Measurements from ENCODE around the gene RC3H1.
"Not testable (repeated sequence)": the region's sequence is repeated elsewhere in the genome, so short reads cannot be mapped to it uniquely, and the experiment has no call there.

The RC3H1 gene

GRCh38 chr1:174022976-174023277, 770 bp upstream of the RC3H1 start:
- in situ Hi-C loops (cut with MboI; ENCODE audit: low sequenced_read_pairs) = no loop called here

DNA sequence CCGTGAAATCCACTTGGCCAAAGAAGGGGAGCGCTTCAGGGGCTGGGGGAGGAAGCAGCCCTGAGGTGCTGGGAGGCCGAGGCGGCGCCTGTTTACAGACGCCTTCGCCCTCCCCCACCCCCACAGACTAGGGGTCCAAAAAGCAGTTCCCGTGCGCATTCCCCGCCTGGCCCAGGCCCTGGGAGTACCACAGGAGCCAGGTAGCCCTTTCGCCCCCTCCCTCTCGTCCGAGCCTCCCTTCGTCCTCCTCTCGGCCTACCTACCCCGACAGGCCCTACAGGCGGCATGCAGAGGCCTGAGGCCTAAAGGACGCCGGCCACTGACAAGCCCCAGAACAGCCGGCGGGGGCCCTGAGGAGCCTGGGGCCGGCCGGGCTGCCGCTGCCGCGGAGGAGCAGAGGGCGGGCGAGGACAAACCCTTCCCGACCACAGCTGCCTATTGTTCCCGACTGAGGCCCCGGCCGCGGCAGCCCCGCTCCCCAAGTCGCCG, 522 bp downstream of the RC3H1 start:
- in situ Hi-C loops (cut with MboI; ENCODE audit: low sequenced_read_pairs) = no loop called here

GRCh38 chr1:174018565-174018964, 3.6 kb downstream of the RC3H1 start:
- in situ Hi-C loops (cut with MboI; ENCODE audit: low sequenced_read_pairs) = no loop called here

GRCh38 chr1:174017231-174017970, 4.8 kb downstream of the RC3H1 start:
- in situ Hi-C loops (cut with MboI; ENCODE audit: low sequenced_read_pairs) = no loop called here

DNA sequence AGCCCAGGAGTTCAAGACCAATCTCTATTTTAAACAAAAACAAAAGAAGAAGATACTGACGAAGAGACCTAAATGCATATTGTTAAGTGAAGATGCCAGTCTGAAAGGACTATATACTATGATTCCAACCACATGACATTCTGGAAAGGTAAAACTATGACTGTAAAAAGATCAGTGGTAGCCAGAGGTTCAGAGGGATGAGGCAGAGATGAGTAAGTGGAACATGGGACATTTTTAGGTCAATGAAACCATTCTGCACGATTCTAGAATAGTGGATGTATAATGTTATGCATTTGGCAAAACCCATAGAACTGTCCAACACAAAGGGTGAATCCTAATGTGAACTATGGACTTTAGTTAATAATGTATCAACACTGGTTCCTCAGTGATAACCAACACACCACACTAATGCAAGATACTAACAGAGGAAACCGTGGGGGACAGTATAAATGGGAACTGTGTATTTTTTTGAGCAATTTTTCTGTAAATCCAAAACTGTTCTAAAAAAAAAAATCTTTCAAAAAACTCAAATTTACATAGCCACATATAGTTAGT, 8.2 kb downstream of the RC3H1 start:
- in situ Hi-C loops (cut with MboI; ENCODE audit: low sequenced_read_pairs) = no loop called here

- in situ Hi-C loops (cut with MboI; ENCODE audit: low sequenced_read_pairs) = no loop called here
Measured at GRCh38 chr1:174008979-174009378, 13.2 kb downstream of the RC3H1 start.

DNA sequence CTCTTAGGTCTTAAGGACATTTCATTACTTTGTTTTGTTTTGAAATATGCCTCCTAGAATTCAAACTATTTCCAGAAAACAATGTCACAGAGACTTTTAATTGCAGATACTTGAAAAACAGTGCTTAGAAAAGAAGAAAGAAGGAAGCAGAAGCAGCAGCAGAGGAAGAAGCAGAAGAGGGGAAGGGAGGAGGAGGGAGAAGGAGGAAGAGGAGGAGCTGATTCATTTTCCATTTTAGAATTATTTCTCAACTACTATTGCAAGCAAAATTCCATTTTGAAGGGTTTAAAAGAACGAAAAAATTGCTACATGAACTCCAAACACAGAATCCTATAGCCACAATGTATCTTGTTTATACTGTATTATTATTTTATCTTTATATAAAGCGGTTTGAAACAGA, 13.9 kb downstream of the RC3H1 start:
- in situ Hi-C loops (cut with MboI; ENCODE audit: low sequenced_read_pairs) = no loop called here

DNA sequence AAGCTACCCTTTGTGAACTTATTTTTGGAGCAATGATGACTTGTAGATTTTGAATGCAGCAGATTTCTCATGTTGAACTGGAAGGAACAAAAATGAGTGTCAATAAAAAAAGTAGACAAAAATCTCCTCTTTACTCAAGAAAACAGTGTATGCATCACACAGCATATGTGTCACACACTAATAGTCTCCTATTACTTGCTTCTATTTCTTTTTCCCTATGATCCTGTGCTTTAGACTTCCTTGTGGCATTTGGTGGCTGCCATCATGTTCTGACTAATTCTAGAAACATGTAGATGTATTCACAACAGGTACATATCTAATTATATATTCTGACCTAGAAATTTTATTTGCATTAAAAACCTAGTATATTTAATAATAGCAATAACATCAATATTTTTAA, 14.3 kb downstream of the RC3H1 start:
- in situ Hi-C loops (cut with MboI; ENCODE audit: low sequenced_read_pairs) = no loop called here

GRCh38 chr1:174005032-174005431, 17.1 kb downstream of the RC3H1 start:
- in situ Hi-C loops (cut with MboI; ENCODE audit: low sequenced_read_pairs) = no loop called here

- in situ Hi-C loops (cut with MboI; ENCODE audit: low sequenced_read_pairs) = no loop called here
Measured at GRCh38 chr1:174003867-174004266, 18.3 kb downstream of the RC3H1 start.

DNA sequence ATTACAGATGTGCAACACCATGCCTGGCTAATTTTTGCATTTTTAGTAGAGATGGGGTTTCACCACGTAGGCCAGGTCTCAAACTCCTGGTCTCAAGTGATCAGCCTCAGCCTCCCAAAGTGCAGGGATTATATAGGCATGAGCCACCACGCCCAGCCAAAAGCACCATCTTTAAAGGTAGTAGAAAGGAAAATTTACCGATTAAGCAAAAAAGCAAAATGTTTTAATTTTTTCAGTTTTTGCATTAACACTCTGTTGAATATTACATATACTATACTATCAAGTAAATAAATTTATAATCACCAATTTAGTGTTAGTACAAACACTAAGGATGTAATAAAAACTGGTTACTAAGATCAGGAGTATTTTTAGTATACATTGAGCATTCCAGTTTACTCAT, 20.6 kb downstream of the RC3H1 start:
- in situ Hi-C loops (cut with MboI; ENCODE audit: low sequenced_read_pairs) = no loop called here

- in situ Hi-C loops (cut with MboI; ENCODE audit: low sequenced_read_pairs) = no loop called here
Measured at GRCh38 chr1:174000371-174000770, 21.8 kb downstream of the RC3H1 start.

DNA sequence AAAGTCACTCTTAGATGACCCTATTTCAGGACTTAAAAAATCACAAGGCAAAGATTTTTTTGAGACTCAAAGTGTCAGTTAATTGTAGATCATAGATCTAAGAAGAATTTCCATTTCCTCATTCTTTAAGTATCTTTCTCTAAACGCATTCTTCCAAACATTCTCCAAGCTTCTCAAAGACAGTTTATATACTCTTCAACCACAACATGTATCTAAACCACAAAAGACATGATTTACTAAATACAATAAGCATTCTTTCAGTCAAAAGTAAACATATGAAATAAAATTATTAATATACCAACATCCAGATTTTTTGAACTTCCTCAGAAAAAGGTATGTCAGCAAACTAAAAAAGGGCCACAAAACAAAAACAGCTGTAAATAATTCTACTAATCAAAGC, 24.4 kb downstream of the RC3H1 start:
- in situ Hi-C loops (cut with MboI; ENCODE audit: low sequenced_read_pairs) = no loop called here

DNA sequence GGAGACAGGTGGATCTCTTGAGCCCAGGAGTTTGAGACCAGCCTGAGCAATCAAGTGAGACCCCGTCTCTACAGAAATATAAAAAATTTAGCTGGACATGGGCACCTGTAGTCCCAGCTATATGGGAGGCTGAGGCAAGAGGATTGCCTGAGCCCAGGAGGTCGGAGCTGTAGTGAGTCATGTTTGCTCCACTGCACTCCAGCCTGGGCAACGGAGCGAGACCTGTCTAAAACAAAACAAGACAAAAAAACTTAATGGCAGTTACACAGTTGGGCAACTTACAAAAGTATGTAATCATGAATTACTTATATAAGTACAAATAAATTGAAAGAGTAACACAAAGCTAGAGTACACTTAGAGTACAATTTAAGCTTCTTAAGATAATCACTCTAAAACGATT, 25.2 kb downstream of the RC3H1 start:
- in situ Hi-C loops (cut with MboI; ENCODE audit: low sequenced_read_pairs) = no loop called here

DNA sequence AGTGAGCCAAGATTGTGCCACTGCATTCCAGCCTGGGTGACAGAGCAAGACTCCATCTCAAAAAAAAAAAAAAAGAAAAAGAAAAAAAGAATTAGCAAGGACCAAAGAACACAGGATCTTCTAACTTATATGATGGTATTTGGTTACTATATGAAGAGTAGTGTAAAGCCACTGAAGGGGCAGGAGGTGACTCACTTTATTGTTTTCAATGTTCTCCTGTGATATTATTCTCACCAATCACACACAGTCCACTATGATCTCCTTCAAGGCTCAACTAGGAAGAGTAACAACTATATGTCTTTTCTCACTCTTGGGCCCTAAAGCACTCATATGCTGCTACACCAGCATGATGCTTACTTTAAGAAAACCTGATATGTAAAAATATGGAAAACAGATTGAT, 26.7 kb downstream of the RC3H1 start:
- in situ Hi-C loops (cut with MboI; ENCODE audit: low sequenced_read_pairs) = no loop called here

GRCh38 chr1:173993948-173994347, 28.2 kb downstream of the RC3H1 start:
- in situ Hi-C loops (cut with MboI; ENCODE audit: low sequenced_read_pairs) = not testable (repeated sequence)

DNA sequence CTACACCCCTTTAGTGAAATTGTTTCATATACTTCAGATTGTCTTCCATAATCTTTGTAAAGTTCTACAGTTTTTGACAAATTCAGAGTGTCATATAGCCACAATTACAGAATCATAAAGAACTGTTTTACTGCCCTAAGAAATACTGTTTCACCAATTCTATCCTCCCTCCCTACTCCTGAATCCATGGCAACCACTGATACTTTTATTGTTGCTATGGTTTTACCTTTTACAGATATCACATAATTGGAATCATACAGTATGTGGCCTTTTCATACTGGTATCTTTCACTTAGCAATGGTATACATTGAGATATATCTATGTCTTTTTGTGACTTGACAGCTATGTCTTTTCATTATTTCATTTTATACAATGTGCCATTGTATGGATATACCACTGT, 34.1 kb downstream of the RC3H1 start:
- in situ Hi-C loops (cut with MboI; ENCODE audit: low sequenced_read_pairs) = no loop called here

DNA sequence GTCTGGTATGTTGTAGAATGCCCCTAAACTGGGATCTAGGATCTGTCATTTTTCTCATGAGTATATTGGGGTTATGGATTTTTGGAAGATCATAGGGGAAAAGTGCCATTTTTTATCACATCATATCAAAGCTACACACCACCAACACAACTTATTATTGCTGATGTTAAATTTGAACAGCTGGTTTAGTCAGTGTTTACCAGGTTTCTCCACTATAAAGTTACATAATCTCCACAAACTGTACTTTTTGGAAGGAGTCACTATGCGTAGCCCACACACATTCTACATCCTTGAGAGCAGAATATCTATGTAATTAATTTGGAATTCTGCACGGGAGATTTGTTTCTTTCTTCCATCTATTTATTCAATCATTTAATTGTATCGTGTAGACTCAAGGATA, 35.2 kb downstream of the RC3H1 start:
- in situ Hi-C loops (cut with MboI; ENCODE audit: low sequenced_read_pairs) = no loop called here

- in situ Hi-C loops (cut with MboI; ENCODE audit: low sequenced_read_pairs) = no loop called here
Measured at GRCh38 chr1:173970252-173970651, 51.9 kb downstream of the RC3H1 start.

DNA sequence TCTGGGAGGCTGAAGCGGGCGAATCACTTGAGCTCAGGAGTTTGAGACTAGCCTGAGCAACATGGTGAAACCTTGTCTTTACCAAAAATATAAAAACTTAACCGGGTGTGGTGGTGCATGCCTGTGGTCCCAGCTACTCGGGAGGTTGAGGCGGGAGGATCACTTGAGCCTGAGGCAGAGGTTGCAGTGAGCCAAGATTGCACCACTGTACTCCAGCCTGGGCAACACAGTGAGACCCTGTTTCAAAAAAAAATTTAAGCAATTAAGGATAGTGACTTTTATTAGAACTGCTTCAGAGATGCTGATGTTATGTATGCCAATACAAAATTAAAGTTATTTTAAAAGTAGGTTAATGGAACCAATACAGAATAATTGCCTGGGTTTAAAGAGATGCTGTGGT, 56.3 kb downstream of the RC3H1 start:
- in situ Hi-C loops (cut with MboI; ENCODE audit: low sequenced_read_pairs) = not testable (repeated sequence)

GRCh38 chr1:173963477-173963876, 58.7 kb downstream of the RC3H1 start:
- in situ Hi-C loops (cut with MboI; ENCODE audit: low sequenced_read_pairs) = no loop called here

DNA sequence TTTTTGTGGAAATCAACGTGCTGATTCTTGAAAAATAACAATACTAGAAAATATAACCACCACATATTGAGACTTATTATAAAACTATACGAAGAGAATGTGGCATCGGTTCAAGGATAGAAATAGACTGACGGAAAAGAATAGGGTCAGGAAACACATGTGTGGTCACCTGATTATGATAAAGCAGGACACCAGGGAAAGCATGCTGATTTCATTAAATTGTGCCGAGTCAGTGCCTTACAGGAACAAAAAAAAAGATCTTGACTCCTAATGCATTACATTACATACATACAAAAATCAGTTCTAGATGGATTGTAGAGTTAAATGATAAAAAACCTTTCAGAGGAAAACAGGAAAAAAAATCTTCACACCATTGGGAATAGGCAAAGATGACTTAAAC, 61.5 kb downstream of the RC3H1 start:
- in situ Hi-C loops (cut with MboI; ENCODE audit: low sequenced_read_pairs) = no loop called here

DNA sequence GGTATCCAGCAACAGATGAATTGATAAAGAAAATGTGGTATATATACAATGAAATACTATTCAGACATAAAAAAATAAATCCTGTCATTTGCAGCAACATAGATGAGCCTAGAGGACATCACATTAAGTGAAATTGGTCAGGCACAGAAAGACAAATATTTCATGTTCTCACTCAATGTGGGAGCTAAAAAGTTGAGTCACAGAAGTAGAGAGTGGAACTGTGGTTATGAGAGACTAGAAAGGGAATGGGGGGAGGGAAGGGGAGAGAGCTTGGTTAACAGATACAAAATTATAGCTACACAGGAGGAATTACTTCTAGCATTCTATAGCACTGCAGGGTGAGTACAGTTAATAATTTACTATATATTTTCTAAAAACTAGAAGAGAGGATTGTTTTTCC, 68.0 kb downstream of the RC3H1 start:
- in situ Hi-C loops (cut with MboI; ENCODE audit: low sequenced_read_pairs) = no loop called here

Data from hTERT RPE-1 (cell line).